BE2C (cell line): ENCODE measurements around the gene CRHR2.
A peak's percentile ranks its signal among the peaks of the same experiment; 100 is the strongest.

Source experiments
- DNase-seq: peaks from one replicate; pipeline ENCODE4 v3.0.0-alpha.2; 2020
- H3K27me3 ChIP-seq: fragments of 250-450 bp; sonication (Bioruptor Pico); 2 replicates; pipeline ENCODE4 v1.5.1; 2020; ENCODE audit warnings: mild to moderate bottlenecking
- H3K36me3 ChIP-seq: fragments of 250-450 bp; sonication (Bioruptor Pico); 2 replicates; pipeline ENCODE4 v1.5.1; 2020; ENCODE audit warnings: mild to moderate bottlenecking
- H3K4me1 ChIP-seq: fragments of 250-450 bp; sonication (Bioruptor Pico); 2 replicates; pipeline ENCODE4 v1.5.1; 2020
- H3K4me3 ChIP-seq: 2 replicates; pipeline ENCODE4 v1.5.1; 2011; ENCODE audit warnings: low read depth, low read length
- H3K9me3 ChIP-seq: fragments of 250-450 bp; sonication (Bioruptor Pico); 2 replicates; pipeline ENCODE4 v1.5.1; 2020
- TF ChIP-seq, protein P1 (sequence below): IDR thresholded peaks from 2 replicates; pipeline ENCODE4 v1.5.1; 2012; ENCODE audit warnings: mild to moderate bottlenecking, low read depth, low read length

The CRHR2 gene

DNA sequence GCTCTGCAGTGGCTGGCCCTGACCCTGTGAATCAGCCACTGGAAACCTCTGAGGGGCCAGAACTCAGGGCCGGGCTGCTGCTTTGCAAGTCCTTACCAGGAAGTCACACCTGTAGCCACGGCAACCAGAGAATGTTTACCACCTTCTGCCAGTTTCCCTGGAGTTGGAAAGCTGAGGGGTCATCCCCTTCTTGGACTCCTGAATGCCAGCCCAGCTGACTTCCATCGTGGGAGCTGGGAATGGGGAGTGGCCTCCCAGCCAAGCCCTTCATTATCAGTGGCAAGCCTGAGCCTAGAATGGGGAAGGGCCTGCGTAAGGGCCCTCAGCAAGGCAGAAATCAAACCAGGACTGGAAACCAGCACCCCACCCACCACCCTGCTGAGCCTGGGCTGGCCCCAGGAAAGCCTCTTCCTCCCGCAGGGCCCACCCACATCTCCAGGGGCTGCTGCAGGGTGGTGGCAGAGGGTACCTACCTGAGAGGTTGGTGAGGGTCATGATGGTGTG, 6.5 kb upstream of the CRHR2 start:
- H3K27me3 ChIP-seq, result no peaks in the 10 kb centered on the region
- no peak for DNase-seq
- TF ChIP-seq, protein P1, sequence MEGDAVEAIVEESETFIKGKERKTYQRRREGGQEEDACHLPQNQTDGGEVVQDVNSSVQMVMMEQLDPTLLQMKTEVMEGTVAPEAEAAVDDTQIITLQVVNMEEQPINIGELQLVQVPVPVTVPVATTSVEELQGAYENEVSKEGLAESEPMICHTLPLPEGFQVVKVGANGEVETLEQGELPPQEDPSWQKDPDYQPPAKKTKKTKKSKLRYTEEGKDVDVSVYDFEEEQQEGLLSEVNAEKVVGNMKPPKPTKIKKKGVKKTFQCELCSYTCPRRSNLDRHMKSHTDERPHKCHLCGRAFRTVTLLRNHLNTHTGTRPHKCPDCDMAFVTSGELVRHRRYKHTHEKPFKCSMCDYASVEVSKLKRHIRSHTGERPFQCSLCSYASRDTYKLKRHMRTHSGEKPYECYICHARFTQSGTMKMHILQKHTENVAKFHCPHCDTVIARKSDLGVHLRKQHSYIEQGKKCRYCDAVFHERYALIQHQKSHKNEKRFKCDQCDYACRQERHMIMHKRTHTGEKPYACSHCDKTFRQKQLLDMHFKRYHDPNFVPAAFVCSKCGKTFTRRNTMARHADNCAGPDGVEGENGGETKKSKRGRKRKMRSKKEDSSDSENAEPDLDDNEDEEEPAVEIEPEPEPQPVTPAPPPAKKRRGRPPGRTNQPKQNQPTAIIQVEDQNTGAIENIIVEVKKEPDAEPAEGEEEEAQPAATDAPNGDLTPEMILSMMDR, result no peak
- no peaks in the 10 kb centered on the region; the same call in 1 of the 2 replicates for H3K9me3 ChIP-seq
- no peaks in the 10 kb centered on the region for H3K4me1 ChIP-seq
- no peak overlapping the region for H3K4me3 ChIP-seq
- no peaks in the 10 kb centered on the region for H3K36me3 ChIP-seq

DNA sequence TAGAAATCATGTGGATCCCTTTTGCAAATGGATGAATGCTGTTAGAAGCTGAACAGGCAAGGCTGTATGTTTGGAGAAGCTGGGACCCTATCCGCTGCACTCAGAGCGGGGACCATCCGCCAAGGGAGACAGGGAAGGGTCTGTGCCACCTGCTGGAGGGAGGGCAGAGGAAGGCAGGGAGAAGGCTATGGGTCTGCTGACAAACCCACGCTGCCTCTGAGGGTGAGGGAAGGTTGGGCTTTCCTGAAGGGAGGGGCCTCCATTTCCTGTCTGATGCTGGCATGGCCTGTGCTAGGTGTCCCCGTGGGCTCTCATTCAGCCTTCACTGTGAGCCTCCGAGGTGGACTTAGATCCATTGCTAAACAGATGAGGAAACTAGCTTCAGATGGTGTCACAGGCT, 5.3 kb upstream of the CRHR2 start:
- H3K27me3 ChIP-seq, result 0 out of 2 replicates have a peak, but pooled peaks cover 4% of the 10 kb centered on the region
- no peak for DNase-seq
- TF ChIP-seq, protein P1, result no peak

GRCh38 chr7:30684351-30684750, 2.1 kb upstream of the CRHR2 start:
- no peak for DNase-seq
- no peaks in the 10 kb centered on the region; the same call in 1 of the 2 replicates for H3K4me1 ChIP-seq
- TF ChIP-seq, protein P1, result no peak
- H3K9me3 ChIP-seq, result no peaks in the 10 kb centered on the region
- H3K36me3 ChIP-seq, result no peaks in the 10 kb centered on the region
- H3K27me3 ChIP-seq, result peaks cover 16% of the 10 kb centered on the region; the same call in 1 of the 2 replicates
- no peak overlapping the region for H3K4me3 ChIP-seq

More for the DNA sequence above, 5.3 kb upstream of the CRHR2 start:
- no peaks in the 10 kb centered on the region for H3K36me3 ChIP-seq
- H3K4me3 ChIP-seq, result no peak overlapping the region
- no peaks in the 10 kb centered on the region for H3K9me3 ChIP-seq
- no peaks in the 10 kb centered on the region; the same call in 1 of the 2 replicates for H3K4me1 ChIP-seq

DNA sequence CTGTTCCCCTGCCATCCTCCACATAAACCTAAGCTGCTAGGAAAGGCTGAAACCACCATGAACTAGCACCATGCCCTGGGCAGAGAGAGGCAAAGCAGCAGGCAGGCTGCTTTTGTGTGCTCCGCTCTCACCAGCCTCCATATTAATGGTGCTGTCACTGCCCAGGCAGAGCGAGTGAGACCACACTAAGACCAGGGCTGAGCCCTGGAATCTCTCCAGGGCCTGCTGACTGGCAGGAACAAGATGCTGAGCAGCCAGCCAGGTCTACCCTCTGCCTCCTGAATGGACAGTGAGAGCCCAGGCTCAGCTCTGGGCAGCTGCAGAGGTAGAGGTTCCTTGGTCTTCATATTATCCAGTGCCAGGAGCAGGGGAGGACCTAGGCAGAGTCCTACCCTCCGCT, 1.6 kb upstream of the CRHR2 start:
- TF ChIP-seq, protein P1, result no peak
- no peak for DNase-seq
- Histone ChIP-seq H3K36me3 (no peaks in the 10 kb centered on the region), H3K9me3 (no peaks in the 10 kb centered on the region), H3K4me3 (no peak overlapping the region), H3K4me1 (no peaks in the 10 kb centered on the region; the same call in 1 of the 2 replicates), H3K27me3 (peaks cover 16% of the 10 kb centered on the region; the same call in 1 of the 2 replicates)

DNA sequence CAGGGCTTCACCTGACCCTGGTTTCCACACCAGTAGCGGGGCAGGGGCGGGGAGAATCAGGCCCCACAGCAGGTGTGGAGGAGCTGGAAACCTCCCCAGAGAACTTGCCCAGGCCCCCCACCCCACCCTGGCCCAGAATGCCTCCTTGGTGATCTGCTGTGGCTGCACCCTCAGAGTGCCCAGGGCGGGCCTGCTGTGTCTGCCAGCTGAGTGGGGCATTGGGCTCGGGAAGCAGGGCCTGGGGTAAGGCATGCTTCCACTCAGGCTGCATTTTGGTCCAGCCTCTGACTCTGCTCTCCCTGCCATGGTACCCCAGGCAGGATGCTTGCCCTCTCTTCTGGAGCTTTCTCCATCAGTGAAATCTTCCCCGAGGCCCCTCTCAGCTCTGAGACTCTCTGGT, 1.1 kb upstream of the CRHR2 start:
- Histone ChIP-seq H3K4me1 (no peaks in the 10 kb centered on the region; the same call in 1 of the 2 replicates), H3K36me3 (no peaks in the 10 kb centered on the region), H3K27me3 (peaks cover 16% of the 10 kb centered on the region; the same call in 1 of the 2 replicates), H3K4me3 (no peak overlapping the region), H3K9me3 (no peaks in the 10 kb centered on the region)
- TF ChIP-seq, protein P1, result no peak
- no peak for DNase-seq

GRCh38 chr7:30681815-30682211, 443 bp downstream of the CRHR2 start:
- peaks cover 16% of the 10 kb centered on the region; the same call in 1 of the 2 replicates for H3K27me3 ChIP-seq
- H3K9me3 ChIP-seq, result no peaks in the 10 kb centered on the region
- no peaks in the 10 kb centered on the region for H3K36me3 ChIP-seq
- DNase-seq, result no peak
- TF ChIP-seq, protein P1, result no peak
- H3K4me1 ChIP-seq, result no peaks in the 10 kb centered on the region; the same call in 1 of the 2 replicates
- H3K4me3 ChIP-seq, result peak overlapping the region; percentile 59
